HG02588 (cell line): ENCODE data around the gene SPTLC2.

Experiments
- ATAC-seq: cut with Tn5 transposase; IDR thresholded peaks from one replicate; pipeline ENCODE4 v1.9.1; 2021; ENCODE audit warnings: mild to moderate bottlenecking, moderate library complexity; ENCODE audit not compliant: unreplicated experiment

Gene SPTLC2

DNA sequence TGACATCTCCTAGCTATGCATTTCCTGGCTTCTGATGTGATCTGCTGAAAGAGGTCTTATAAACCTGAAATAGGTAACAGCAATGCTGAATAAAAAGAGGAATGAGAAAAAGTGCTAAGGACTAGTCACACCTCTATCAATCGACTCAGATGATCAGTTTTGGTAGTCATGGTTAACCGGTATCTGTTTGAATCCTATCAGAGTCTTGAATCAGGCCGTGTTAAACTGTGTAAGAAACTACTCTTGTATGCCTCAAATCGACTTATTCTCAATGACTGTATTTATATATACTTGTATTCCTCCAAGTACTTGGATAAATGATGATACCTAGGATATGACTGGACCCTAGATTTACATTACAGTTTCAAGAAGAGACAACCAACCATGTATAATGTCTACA lies 107.1 kb downstream of the SPTLC2 start:
- no peak for ATAC-seq

DNA sequence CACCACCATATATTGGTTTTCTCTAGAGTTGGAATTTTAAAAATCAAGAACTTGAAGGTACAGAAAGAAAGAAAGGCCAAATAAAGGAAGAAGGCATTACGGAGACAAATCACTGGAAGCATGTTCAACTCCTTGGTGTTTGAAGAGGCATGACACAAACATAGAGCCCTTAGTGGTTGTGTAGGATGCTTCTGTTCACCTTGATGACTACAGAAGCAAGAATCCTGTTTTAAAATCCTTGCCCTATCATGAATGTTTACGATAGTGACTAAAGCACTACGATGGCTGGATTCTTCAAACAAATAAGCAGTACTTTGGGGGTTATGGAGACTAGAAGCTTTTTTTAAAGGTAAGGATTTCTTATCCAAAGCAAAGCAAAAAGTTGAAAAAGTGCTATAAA lies 107.6 kb downstream of the SPTLC2 start:
- ATAC-seq = no peak

DNA sequence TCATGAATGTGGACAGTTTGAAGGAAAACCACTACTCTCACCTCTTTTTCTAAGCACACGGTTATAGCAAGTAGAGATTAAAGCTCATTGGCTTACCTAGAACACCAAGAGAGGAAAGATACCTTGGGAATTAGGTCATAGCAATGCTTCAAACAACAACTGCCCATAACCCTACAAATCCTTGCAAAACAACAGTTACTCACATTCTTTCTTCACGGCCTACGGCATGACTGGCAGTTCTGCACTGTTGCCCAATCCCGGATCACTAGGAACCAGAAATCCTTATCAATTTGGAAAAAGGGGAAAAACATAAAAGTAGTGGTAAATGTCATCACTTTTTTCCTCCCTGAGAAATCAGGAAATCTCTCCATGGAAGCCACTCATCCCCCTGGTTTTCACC lies 108.2 kb downstream of the SPTLC2 start:
- ATAC-seq = no peak

DNA sequence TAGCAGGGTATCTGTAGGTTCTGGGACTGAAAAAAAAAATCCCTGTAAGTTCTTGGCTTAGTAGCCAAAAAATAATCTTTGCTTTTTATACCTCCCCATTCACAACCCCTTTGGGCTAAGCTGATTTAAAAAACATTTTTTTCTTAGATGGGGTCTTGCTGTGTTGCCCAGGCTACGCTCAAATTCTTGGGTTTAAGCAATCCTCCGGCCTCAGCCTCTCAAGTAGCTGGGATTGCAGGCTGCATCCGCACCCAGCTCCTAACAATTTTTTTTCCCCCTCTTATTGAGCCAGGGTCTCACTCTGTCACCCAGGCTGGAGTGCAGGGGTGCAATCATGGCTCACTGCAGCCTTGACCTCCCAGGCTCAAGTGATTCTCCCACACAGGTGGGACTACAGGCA lies 108.7 kb downstream of the SPTLC2 start:
- no peak for ATAC-seq

DNA sequence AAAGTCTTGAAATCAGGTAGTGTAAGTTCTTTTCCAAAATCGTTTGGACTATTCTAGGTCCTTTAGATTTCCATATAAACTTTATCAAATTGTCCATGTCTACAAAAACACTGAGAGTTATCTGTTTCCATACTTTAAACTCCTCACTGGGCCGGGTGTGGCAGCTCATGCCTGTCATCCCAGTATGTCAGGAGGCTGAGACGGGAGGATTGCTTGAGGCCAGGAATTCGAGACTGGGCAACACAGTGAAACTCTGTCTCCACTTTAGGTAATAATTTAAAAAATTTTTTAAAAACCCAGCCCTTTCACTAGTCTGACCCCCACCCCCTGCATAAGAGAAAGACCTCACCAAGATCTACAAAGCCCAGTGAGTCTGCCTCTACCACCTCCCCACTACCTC lies 111.4 kb downstream of the SPTLC2 start:
- no peak for ATAC-seq

DNA sequence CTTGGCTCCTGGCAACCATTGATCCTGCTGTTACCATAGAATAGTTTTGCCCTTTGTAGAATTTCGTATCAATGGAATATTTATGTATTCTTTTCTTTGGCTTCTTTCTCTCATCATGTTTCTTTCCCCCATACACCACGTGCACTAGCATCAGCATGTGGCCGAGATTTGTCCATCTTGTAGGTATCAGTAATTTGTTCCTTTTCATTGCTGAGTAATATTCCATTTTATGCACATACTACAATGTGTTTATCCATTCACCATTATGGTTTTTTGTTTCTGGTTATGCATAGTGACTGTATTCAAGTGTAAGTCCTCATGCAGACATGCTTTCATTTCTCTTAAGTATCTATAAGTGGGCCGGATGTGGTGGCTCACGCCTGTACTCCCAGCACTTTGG lies 113.3 kb downstream of the SPTLC2 start:
- no peak for ATAC-seq

DNA sequence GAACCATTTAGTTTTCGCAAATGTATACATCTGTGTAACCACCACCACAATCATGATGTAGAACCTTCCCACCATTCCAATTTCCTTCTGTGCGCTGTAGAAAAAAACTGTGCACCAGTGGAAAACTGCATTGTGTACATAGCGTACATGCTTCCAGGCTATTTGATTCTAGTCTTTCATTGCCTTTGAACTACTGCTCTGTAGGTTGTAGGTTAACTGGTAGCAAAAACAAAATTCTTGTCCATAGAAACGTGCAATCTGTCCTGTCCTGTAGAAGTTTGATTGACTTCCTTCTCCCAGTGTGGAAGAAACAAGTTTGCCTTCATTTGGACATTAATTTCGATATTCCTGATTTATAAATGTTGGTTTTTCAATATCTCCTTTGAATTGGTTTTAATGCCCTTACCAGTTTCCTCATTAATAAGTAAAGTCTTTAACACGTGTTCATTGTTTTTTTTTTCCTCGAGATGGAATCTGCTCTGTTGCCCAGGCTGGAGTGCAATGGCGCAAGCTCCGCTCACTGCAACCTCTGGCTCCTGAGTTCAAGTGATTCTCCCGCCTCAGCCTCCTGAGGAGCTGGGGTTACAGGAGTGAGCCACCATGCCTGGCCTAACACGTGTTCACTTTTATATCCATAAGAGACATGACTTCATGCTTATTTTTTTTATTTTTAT lies 114.2 kb downstream of the SPTLC2 start:
- ATAC-seq = no peak

DNA sequence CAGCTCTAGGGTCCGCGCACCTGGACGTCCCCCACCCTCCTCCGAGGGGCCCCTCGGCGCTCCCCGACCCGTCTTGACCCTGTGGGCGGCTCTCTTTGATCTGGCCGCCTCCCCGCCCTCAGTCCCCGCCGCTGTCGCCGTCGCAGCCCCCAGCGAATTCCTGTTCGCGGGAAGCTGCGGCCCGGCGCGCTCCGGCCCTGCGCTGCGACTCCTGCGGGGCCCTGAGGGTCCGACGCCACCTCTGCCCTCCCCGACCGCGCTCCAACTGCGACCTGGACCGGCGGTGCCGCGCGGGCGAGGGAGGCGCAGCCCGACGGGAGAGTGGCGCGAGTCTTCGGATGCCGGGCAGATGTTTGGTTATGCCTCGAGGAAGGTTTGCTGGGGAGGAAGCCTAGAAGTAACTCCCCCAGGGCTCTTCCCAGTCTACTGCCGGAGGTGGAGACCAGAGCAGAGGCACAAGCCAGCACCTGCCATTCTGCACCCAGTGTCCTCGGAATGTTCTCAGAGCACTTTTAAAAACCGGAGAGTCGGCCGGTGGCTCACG lies 117.4 kb downstream of the SPTLC2 start:
- ATAC-seq = peak; percentile 16

DNA sequence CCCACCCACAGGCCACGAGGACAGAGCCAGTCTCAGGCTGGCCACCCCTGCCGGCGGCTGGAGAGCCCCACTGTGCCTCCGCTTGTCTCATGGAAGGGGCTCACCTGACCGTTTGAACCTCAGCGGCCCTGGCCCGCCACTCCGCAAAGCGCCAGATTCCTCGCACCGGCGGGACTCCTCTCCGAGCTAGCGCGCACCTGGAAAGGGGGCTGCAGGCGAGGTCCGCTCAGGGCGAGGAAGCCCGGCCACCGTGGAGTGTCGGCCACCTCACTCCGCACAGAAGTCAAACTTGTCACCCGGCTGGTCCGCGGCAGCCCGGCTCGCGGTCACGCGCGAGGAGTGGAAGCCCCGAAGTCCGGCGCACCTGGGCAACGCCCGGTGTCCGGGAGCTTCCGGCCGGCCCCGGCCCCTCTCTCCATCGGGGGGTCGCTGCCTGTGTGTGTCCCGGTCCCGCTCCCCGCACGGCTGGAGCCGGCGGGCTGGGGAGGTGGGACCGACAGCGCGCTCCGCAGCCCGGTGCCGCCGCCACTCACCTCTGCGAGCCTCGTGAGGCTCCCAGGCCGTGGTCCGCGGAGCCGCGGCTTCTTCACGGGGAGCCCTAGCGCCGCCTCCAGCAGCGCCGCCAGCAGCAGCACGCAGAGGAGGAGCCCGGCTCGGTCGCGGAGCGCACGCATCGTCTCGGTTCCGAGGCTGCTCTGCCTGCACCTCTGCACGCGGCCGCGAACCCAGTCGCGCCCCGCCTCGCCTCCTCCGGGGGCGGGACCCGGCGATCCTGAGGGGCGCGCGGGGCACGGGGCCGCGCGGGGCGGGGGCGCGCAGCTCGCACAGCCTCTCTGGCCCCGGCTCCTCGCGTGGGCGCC lies 118.1 kb downstream of the SPTLC2 start, which contains the start of gene ISM2:
TSS of gene ISM2 (minus strand) at position 697 of the 860 bp plus-strand sequence. CDS start at position 674, 23 bp downstream.
- ATAC-seq = peak; percentile 61

DNA sequence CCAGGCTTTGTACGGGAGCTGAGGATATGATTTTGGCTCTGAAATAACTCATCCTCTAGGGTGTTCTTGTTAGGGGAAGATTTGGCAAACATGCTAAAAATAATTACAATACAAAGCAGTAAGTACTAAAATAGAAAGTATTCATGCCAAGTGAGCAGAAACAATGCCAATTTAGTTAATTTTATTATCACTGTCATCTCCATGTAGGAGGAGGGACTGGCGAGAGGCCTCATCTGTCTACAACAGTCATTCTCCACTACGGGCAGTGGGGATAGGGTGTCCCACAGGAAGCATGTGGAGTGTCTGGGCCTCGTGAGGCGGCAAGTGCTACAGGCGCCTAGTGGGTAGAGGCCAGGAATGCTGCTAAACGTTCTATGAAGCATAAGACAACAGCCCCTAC lies 121.1 kb downstream of the SPTLC2 start:
- no peak for ATAC-seq

DNA sequence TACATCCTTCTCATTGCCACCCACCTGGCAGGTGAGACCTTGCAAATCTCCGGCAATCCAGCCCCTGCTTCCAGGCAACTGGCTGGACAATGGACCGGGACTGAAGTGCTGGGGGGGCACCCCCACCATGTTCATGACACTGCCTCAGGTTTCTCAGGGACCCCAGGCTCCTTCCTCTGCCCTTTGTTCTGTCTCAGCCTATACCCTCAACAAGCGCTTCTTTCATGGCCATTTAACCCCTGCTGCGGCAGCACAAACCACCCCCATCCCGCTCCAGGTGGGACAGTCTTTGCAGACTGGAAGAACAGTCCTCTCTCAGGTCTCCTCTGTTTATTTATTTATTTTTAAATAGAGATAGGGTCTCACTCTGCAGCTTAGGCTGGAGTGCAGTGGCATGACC lies 125.4 kb downstream of the SPTLC2 start:
- no peak for ATAC-seq

DNA sequence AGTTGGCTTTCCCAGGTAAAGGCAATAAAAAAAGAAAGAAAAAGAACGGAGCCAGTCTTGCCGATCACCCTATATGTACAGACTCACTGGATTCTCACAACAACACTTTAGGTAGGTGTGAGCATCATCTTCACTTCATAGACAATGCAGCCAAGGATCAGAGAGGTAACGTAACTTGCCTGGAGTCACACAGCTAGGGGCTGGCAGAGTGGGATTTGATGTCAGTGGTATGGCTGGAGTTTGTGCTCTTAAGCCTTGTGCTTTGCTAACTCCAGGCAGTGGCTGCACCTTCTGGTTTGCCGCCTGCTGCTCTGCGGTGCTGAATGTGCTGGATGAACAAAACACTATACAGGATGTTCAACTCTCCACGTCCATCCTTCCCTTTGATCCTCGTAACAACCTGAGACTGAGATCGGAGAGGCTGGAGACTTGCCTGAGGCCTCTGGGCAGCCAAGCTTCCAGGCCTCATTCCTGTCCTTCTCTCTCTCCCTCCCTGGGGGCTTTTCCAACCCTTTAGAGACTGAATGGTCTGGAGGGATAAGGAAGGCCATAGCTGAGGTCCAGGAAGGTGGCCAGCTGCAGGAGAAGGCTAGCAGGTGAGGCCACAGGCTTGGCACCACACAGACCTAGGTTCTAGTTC lies 126.0 kb downstream of the SPTLC2 start:
- ATAC-seq = no peak

DNA sequence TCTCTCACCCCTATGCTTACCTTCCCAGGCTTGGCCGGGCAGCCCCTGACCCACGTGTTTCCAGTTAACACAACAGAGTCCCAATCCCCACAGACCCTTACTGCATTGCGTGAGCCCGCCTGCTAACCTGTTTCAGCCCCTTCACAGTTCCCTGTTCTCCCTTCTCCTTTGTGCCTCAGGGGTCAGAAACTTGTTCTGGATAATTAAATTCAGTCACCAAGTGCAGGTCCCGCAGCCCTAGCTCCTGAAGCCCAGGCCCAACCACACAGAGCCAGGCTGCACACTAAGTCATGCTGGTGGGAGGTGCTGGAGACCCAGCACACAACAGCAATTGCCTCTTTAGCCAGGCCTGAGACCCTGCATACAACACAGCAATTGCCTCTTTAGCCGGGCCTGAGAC lies 127.4 kb downstream of the SPTLC2 start:
- no peak for ATAC-seq

DNA sequence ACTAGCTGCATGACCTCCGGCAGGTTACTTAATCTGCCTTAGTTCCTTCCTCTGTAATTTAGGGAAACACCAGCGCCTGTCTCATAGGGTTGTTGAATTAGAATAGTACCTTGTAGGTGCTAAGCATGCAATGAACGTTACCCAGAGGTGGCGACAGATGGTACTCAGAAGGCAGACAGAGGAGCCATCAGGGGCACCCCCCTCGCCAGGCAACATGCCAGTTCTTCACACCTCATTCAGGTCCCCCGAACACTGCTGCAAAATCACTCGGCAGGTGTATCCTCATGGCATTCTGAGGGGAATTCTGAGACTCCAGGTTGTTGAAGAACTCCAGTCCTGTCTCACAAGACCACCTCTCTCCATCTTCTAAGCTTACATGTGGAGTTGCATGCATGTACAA lies 127.9 kb downstream of the SPTLC2 start:
- ATAC-seq = no peak

DNA sequence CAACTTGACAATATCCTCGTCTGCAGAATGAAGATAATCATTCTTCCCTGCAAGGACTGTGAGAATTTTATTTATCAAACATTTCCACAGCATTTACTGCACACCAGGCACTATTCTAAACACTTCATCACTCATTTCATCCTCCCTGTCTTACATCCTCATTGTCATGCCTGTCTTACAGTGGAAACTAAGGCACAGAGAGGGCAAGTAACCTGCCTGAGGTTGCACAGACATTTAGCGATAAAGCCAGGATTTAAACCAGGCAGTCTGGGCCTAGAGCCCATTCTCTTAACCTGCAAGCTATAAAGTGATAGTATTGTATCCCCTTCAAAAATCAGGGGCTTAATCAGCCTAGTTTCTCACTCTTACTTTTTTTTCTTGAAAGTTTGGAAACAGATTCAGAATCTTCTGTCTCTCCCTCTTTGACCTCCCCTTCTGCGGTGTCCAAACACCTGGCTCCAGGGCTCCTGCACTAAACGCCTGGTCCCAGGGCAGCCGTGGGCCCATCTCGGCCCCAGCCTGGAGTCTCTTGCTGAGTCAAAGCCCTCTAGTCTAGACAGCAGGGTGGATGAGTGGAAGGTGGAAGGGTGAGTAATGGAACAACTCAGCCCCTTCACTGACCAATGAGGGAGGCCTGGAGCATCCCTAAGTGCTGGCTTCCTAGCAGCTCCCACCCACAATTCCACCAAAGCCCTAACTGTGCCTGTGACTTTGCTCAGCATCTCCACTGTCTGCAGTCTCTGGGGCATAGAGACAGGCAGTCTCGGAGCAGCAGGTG lies 130.3 kb downstream of the SPTLC2 start:
- ATAC-seq = no peak

DNA sequence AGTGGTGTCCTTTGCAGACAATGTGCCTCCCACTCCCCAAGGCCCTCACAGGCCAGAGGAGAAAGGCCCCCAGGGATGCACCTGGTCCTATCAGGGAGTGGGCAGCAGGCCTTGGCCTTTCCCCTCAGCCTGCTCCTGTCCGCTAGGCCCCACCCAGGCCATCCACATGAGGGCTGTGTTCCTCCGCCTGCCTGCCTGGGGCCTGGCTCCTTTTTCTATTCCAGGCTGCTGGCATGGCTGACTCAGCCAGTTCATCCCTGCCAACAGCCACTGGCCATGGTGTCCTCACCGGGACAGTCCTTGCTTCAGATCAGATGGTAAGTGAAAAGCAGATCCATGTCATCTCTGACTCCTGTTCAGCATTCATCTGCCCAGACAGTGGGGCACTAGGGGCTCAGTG lies 131.2 kb downstream of the SPTLC2 start:
- no peak for ATAC-seq

DNA sequence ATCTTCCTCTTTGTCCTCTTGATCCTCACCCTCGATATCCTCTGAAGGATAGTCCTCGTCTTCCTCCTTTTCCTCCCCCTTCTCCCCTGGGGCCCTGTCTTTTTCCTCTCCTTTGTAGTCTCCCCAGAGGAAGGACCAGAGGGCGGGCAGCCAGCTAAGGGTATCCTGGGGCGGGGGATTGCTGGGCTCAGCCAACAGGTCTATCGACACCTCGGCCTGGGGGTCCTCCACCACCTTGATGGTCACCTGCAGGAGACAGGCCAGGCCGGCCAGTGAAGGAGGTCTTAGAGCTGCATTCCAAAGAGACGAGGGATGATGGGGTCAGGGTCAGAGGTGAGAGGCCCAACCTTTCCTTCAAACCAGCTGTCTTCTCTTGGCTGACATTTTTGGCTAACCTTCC lies 134.0 kb downstream of the SPTLC2 start:
- ATAC-seq = no peak

DNA sequence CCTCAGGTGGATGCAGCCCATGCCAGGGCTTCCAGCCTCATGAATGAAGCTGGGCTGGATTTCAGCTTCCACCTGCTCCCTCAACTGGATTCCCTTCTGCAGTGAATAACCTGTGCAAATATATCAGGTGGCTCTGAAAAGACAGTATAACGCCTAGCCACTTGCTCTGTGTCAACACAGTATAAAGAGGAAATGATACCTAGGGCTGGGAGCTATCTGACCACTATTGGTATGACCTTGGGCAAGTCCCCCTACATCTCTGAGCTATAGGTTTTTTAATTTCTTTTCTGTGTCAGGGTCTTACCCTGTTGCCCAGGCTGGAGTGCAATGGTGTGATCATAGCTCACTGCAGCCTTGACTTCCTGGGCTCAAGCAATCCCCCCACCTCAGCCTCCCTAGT lies 137.6 kb downstream of the SPTLC2 start:
- ATAC-seq = peak; percentile 82

DNA sequence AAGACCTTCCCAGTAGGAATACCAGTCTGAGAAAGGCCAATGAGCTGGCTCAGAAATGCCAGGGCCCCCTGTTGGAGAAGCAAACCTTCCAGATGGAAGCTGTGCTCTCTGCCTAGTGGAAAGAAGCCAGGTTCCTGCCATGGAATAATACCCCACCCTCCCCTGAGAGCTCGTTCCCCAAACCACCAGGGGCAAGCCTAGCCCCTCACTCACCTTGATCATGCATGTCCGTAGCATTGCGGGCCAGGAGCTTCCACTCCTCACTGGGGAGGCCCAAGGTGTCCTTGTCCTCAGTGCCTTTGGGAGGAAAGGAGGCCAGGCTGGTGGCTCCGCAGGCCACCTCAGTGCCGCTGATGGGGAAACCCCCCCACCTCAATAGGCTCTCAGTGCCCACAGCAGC lies 138.4 kb downstream of the SPTLC2 start:
- ATAC-seq = no peak

DNA sequence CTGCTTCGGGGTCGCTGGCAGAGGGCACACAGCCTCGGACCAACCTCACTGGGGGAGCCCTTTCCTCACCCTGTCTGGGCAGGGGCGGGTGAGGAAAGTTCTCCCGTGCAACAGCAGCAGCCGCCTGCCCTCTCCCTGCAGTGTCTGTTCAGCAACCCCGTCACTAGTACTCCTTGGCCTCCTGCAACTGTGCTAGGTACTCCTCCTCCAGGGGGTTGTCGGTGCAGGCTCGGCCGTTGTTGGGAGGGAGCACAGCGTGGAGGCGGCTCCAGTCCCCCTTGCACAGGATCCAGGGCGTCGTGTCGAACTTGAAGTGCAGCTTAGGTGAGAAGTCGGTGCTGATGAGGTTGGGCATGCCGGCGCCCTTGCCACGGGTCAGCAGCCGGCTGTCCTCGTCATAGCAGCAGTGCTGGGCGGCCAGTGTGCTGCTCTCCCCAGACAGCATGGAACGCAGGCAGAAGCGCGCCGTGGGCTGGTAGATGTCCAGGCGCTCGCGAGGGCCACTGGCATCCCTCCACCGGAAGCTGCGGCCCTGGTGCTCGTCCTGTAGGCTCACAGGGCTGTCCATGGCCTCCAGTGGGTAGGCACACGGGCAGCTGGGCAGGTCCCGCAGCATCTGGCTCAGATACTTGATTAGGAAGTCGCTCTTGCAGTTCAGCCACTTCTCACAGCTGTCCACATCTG lies 140.9 kb downstream of the SPTLC2 start:
- ATAC-seq = no peak
